ENCODE data around the gene CEPT1. TPM values are rescaled to one million over a fixed set of nuclear protein-coding genes. Genes with fewer than 3 reads are reported as not detected.

Gene CEPT1
- polyA plus RNA-seq, 1 of the 3 experiments (the other 2 are of a cell fraction): 11.6 TPM

DNA sequence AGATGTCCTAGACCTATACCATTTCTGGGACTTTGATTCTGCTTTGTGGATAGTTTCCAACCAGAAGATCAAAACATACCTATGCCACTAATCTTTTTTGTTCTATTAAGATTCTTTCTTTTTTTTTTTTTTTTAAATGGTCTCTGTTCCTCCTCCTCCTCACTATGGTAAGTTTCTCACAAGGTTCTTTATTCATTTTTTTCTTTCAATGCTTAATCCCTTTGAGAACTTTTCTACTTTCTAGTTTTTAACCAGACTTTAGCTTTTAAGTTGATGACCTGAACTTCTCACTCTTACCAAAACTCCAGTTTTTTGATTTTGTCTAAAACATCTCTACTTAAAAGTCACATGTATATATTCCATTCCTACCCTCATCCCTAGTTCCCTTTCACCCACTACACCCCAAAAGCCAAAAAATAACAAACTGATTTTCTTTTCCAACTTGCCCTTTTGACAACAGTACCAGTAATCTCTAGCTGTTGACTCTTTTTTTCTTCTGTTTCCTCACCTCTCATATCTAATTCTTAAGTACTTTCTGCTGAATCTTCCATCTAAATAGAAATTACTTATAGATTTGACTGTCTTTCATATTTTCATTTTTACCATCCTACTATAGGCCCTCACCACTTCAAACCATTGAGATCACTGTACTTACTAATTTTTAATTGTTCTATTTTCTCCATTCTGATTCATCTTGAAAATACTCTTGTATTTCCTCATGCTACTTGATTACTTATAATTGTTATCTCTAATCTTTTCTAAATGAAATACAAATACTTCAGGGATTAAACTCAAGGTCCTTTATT is 6.1 kb downstream of the CEPT1 start:
- no peak for DNase-seq
- Histone ChIP-seq H4K20me1 (ENCODE audit: insufficient read depth) (peaks cover 5% of the 10 kb centered on the region; the same call in 1 of the 2 replicates), H3K9me2 (no peaks in the 10 kb centered on the region), H3K4me1 (ENCODE audit: control insufficient read depth in 1 of 2, insufficient read depth in 2 of 2, low read depth in 1 of 2, low read length in 1 of 2) (peaks cover under 1 to 24% of the 10 kb centered on the region in 2 experiments; a peak in 3 of 4 replicates), H3K27ac (ENCODE audit: low read depth in 2 of 2, low read length in 1 of 2) (no peak overlapping the region), H3K9me3 (no peaks in the 10 kb centered on the region), H3K27me3 (ENCODE audit: insufficient read depth) (no peaks in the 10 kb centered on the region), H3K79me2 (ENCODE audit: insufficient read depth) (peaks cover 92% of the 10 kb centered on the region), H2AFZ (ENCODE audit: low read depth) (no peak overlapping the region), H3K4me2 (no peak overlapping the region; the same call in 1 of the 2 replicates), H3K4me3 (ENCODE audit: low read depth in 2 of 2, low read length in 1 of 2) (no peak overlapping the region), H3K9ac (no peak overlapping the region), H3K36me3 (replicated peaks in 1 of 2; ENCODE audit: control insufficient read depth in 1 of 2, insufficient read depth in 2 of 2, low read length in 1 of 2) (peaks cover 34 to 38% of the 10 kb centered on the region in 2 experiments), H3F3A (replicated peaks; ENCODE audit: insufficient read depth) (no peaks in the 10 kb centered on the region)
- ChIA-PET CTCF (interaction anchor here (0.6 kb wide), 1 partner anchor 42 kb away, joined by 4 read pairs; no protein-coding TSS in a partner anchor), POLR2A (no interaction called here)
- TF ChIP-seq SMC3 (IDR thresholded peaks at IDR 0.05; ENCODE audit: low read depth, low read length) (no peak), POLR2AphosphoS5 (IDR thresholded peaks at IDR 0.05; ENCODE audit: low read depth, low read length) (no peak), EP300 (IDR thresholded peaks at IDR 0.05; ENCODE audit: borderline replicate concordance in 1 of 2, low read depth in 1 of 2, low read length in 1 of 2) (no peak), JUND (IDR thresholded peaks at IDR 0.05) (no peak), FOXM1 (IDR thresholded peaks at IDR 0.05; ENCODE audit: low read depth) (no peak)

DNA sequence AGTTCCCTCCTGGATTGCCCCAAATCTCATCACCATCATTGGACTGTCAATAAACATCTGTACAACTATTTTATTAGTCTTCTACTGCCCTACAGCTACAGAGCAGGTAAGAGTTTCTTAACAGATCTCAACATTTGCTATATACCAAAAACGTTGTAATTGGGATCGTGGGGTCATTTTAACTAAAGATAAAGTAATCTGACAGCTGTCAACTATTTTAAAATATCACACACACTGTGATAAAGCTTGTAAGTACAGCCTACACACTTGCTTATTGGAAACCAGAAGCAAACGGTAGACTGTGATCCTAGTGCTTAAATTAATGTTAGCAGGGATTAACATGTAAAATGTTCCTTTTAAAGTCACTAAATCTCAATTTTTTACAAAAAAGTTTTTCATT is 7.9 kb downstream of the CEPT1 start:
- Histone ChIP-seq H3K79me2 (ENCODE audit: insufficient read depth) (peaks cover 81% of the 10 kb centered on the region), H3K9ac (no peak overlapping the region), H4K20me1 (ENCODE audit: insufficient read depth) (no peaks in the 10 kb centered on the region; the same call in 1 of the 2 replicates), H3K4me1 (ENCODE audit: control insufficient read depth in 1 of 2, insufficient read depth in 2 of 2, low read depth in 1 of 2, low read length in 1 of 2) (peaks cover 0 to 11% of the 10 kb centered on the region in 2 experiments; a peak in 1 of 4 replicates), H3K4me3 (ENCODE audit: low read depth in 2 of 2, low read length in 1 of 2) (no peak overlapping the region), H3K4me2 (no peak overlapping the region), H3K36me3 (replicated peaks in 1 of 2; ENCODE audit: control insufficient read depth in 1 of 2, insufficient read depth in 2 of 2, low read length in 1 of 2) (peaks cover 45 to 52% of the 10 kb centered on the region in 2 experiments), H3F3A (replicated peaks; ENCODE audit: insufficient read depth) (no peaks in the 10 kb centered on the region), H3K27ac (ENCODE audit: low read depth in 2 of 2, low read length in 1 of 2) (no peak overlapping the region), H2AFZ (ENCODE audit: low read depth) (no peak overlapping the region), H3K9me3 (no peaks in the 10 kb centered on the region), H3K9me2 (no peaks in the 10 kb centered on the region), H3K27me3 (ENCODE audit: insufficient read depth) (no peaks in the 10 kb centered on the region)
- CTCF ChIA-PET: no interaction called here
- WGBS (ENCODE audit: low lambda C conversion rate): 70% methylated on average over 3 of the region's 3 CpGs
- POLR2A ChIA-PET: no interaction called here
- TF ChIP-seq YY1 (IDR thresholded peaks at IDR 0.05; ENCODE audit: low read depth) (no peak), GABPA (IDR thresholded peaks at IDR 0.05; ENCODE audit: low read depth) (no peak), TEAD4 (IDR thresholded peaks at IDR 0.05; ENCODE audit: borderline replicate concordance, insufficient read depth) (no peak), FOXM1 (IDR thresholded peaks at IDR 0.05; ENCODE audit: low read depth) (no peak), FOSL2 (IDR thresholded peaks at IDR 0.05; ENCODE audit: borderline replicate concordance, low read depth) (no peak), JUND (IDR thresholded peaks at IDR 0.05) (no peak), MXI1 (IDR thresholded peaks at IDR 0.05; ENCODE audit: low read depth, low read length) (no peak), ELF1 (IDR thresholded peaks at IDR 0.05) (no peak), POLR2AphosphoS5 (IDR thresholded peaks at IDR 0.05; ENCODE audit: low read depth, low read length) (no peak), RAD21 (IDR thresholded peaks at IDR 0.05; ENCODE audit: low read length) (no peak), SIN3A (IDR thresholded peaks at IDR 0.05; ENCODE audit: borderline replicate concordance, low read depth, low read length) (no peak), RFX5 (IDR thresholded peaks at IDR 0.05; ENCODE audit: low read length) (no peak), MEF2A (IDR thresholded peaks at IDR 0.05; ENCODE audit: borderline replicate concordance, low read depth) (no peak), TAF1 (IDR thresholded peaks at IDR 0.05; ENCODE audit: borderline replicate concordance, low read depth, low read length) (no peak), SMC3 (IDR thresholded peaks at IDR 0.05; ENCODE audit: low read depth, low read length) (no peak), TCF12 (IDR thresholded peaks at IDR 0.05) (no peak), GATA2 (CRISPR knock-in tag; IDR thresholded peaks at IDR 0.05) (no peak)
- TF ChIP-seq, protein P1, sequence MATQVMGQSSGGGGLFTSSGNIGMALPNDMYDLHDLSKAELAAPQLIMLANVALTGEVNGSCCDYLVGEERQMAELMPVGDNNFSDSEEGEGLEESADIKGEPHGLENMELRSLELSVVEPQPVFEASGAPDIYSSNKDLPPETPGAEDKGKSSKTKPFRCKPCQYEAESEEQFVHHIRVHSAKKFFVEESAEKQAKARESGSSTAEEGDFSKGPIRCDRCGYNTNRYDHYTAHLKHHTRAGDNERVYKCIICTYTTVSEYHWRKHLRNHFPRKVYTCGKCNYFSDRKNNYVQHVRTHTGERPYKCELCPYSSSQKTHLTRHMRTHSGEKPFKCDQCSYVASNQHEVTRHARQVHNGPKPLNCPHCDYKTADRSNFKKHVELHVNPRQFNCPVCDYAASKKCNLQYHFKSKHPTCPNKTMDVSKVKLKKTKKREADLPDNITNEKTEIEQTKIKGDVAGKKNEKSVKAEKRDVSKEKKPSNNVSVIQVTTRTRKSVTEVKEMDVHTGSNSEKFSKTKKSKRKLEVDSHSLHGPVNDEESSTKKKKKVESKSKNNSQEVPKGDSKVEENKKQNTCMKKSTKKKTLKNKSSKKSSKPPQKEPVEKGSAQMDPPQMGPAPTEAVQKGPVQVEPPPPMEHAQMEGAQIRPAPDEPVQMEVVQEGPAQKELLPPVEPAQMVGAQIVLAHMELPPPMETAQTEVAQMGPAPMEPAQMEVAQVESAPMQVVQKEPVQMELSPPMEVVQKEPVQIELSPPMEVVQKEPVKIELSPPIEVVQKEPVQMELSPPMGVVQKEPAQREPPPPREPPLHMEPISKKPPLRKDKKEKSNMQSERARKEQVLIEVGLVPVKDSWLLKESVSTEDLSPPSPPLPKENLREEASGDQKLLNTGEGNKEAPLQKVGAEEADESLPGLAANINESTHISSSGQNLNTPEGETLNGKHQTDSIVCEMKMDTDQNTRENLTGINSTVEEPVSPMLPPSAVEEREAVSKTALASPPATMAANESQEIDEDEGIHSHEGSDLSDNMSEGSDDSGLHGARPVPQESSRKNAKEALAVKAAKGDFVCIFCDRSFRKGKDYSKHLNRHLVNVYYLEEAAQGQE (IDR thresholded peaks at IDR 0.05; ENCODE audit: low read depth, low read length): no peak
- TF ChIP-seq, protein P2, sequence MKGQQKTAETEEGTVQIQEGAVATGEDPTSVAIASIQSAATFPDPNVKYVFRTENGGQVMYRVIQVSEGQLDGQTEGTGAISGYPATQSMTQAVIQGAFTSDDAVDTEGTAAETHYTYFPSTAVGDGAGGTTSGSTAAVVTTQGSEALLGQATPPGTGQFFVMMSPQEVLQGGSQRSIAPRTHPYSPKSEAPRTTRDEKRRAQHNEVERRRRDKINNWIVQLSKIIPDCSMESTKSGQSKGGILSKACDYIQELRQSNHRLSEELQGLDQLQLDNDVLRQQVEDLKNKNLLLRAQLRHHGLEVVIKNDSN (IDR thresholded peaks at IDR 0.05; ENCODE audit: borderline replicate concordance, low read depth): no peak
- TF ChIP-seq, protein P3, sequence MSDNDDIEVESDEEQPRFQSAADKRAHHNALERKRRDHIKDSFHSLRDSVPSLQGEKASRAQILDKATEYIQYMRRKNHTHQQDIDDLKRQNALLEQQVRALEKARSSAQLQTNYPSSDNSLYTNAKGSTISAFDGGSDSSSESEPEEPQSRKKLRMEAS (IDR thresholded peaks at IDR 0.05; ENCODE audit: low read depth): no peak
- DNase-seq: no peak
